HepG2 (cell line): ENCODE results near the gene PALM3. TPM values are rescaled to one million over a fixed set of nuclear protein-coding genes. Genes with fewer than 3 reads are reported as not detected.
A peak's percentile ranks its signal among the peaks of the same experiment; 100 is the strongest.

Experiments
- AHR ChIP-seq: IDR thresholded peaks from 2 replicates; pipeline ENCODE4 v1.6.1; 2018; ENCODE audit warnings: missing genetic modification reagents, missing compliant biosample characterization
- GTF3A ChIP-seq: sonication (generic); formaldehyde crosslinking; conservative IDR thresholded peaks from 2 replicates; pipeline ENCODE4 v1.4.0; 2020; ENCODE audit warnings: mild to moderate bottlenecking, missing genetic modification reagents
- MAFF ChIP-seq: IDR thresholded peaks from 2 replicates; pipeline ENCODE4 v1.6.1; 2011; ENCODE audit warnings: low read depth, low read length, improper control_type of control experiment
- NPAS2 ChIP-seq: sonication (generic); formaldehyde crosslinking; IDR thresholded peaks from 2 replicates; pipeline ENCODE4 v1.8.0; 2022; ENCODE audit warnings: mild to moderate bottlenecking, missing genetic modification reagents, borderline replicate concordance
- NR3C1 ChIP-seq: sonication (generic); formaldehyde crosslinking; IDR thresholded peaks from 2 replicates; pipeline ENCODE4 v1.4.0; 2020; ENCODE audit warnings: missing genetic modification reagents
- NRL ChIP-seq: sonication (generic); formaldehyde crosslinking; IDR thresholded peaks from 2 replicates; pipeline ENCODE4 v1.5.0; 2020; ENCODE audit warnings: missing genetic modification reagents, mild to moderate bottlenecking, moderate library complexity, borderline replicate concordance
- PRPF4 ChIP-seq: fragments of 200-400 bp; formaldehyde crosslinking; IDR thresholded peaks from 2 replicates; pipeline ENCODE4 v1.6.1; 2016; ENCODE audit warnings: low read length, low read depth; ENCODE audit not compliant: poor library complexity, severe bottlenecking
- RFX1 ChIP-seq: fragments of 450-650 bp; IDR thresholded peaks from 2 replicates; pipeline ENCODE4 v1.6.1; 2017
- SP4 ChIP-seq: sonication (generic); formaldehyde crosslinking; IDR thresholded peaks from 2 replicates; pipeline ENCODE4 v1.8.1; 2023; ENCODE audit warnings: mild to moderate bottlenecking, missing genetic modification reagents
- ZNF34 ChIP-seq: sonication (generic); formaldehyde crosslinking; IDR thresholded peaks from 2 replicates; pipeline ENCODE4 v1.4.0; 2020; ENCODE audit warnings: mild to moderate bottlenecking, missing genetic modification reagents, borderline replicate concordance
- ZNF605 ChIP-seq: sonication (generic); formaldehyde crosslinking; IDR thresholded peaks from 2 replicates; pipeline ENCODE4 v1.8.0; 2022; ENCODE audit warnings: mild to moderate bottlenecking, missing genetic modification reagents
- ZNF644 ChIP-seq: IDR thresholded peaks from 2 replicates; pipeline ENCODE4 v1.6.1; 2016; ENCODE audit warnings: low read depth
- ZNF670 ChIP-seq: sonication (generic); formaldehyde crosslinking; IDR thresholded peaks from 2 replicates; pipeline ENCODE4 v1.8.0; 2022; ENCODE audit warnings: mild to moderate bottlenecking, missing genetic modification reagents, borderline replicate concordance
- ZNF781 ChIP-seq: sonication (generic); formaldehyde crosslinking; IDR thresholded peaks from 2 replicates; pipeline ENCODE4 v1.5.1; 2020; ENCODE audit warnings: borderline replicate concordance, mild to moderate bottlenecking, missing genetic modification reagents; ENCODE audit errors: not compliant biosample characterization
- ZNF788 ChIP-seq: sonication (generic); formaldehyde crosslinking; IDR thresholded peaks from 2 replicates; pipeline ENCODE4 v1.5.0; 2020; ENCODE audit warnings: mild to moderate bottlenecking, missing genetic modification reagents, borderline replicate concordance
- polyA plus RNA-seq, 8 experiments: library from polyadenylated mRNA; depleted of rRNA in 3 of 8; stranded (reverse) in 7 of 8; unstranded in 1 of 8; fragments of >200 nt; fragmentation: Illumina TruSeq in 4 of 8; extraction: Trizol in 4 of 8; gene quantifications; 2 replicates each; pipeline versions ENCODE4 v1.2.1 to v1.2.3, GENCODE V29; 2011 to 2016; ENCODE audit warnings: low read depth in 4 of 8, missing spikeins in 1 of 8, mixed read lengths in 1 of 8; ENCODE audit not compliant: insufficient read depth in 1 of 8
- total RNA-seq, 5 experiments: library from RNA; depleted of rRNA; stranded (reverse); fragments of >200 nt; fragmentation: Illumina TruSeq; extraction: Trizol; gene quantifications; 2 replicates each; pipeline ENCODE4 v1.2.3, GENCODE V29; 2016; ENCODE audit warnings: low read depth in 1 of 5
- TF ChIP-seq, protein P1 (sequence below): sonication (generic); formaldehyde crosslinking; IDR thresholded peaks from 2 replicates; pipeline ENCODE4 v1.4.0; 2020; ENCODE audit warnings: missing genetic modification reagents, borderline replicate concordance
- TF ChIP-seq, protein P2 (sequence below): sonication (generic); formaldehyde crosslinking; IDR thresholded peaks from 2 replicates; pipeline ENCODE4 v1.8.0; 2022; ENCODE audit warnings: missing genetic modification reagents, mild to moderate bottlenecking, moderate library complexity, borderline replicate concordance
- TF ChIP-seq, protein P3 (sequence below): sonication (generic); formaldehyde crosslinking; IDR thresholded peaks from 2 replicates; pipeline ENCODE4 v1.8.0; 2022; ENCODE audit warnings: mild to moderate bottlenecking, missing genetic modification reagents; ENCODE audit not compliant: insufficient replicate concordance
- TF ChIP-seq, protein P4 (sequence below): sonication (generic); formaldehyde crosslinking; IDR thresholded peaks from 2 replicates; pipeline ENCODE4 v1.8.1; 2023; ENCODE audit warnings: mild to moderate bottlenecking, missing genetic modification reagents, borderline replicate concordance

The PALM3 gene
- total and polyA plus RNA-seq, 2 of the 13 experiments (the other 11 are each of a cell fraction or from before 2014, with no cell fraction given), result 0.79 to 2.4 TPM

DNA sequence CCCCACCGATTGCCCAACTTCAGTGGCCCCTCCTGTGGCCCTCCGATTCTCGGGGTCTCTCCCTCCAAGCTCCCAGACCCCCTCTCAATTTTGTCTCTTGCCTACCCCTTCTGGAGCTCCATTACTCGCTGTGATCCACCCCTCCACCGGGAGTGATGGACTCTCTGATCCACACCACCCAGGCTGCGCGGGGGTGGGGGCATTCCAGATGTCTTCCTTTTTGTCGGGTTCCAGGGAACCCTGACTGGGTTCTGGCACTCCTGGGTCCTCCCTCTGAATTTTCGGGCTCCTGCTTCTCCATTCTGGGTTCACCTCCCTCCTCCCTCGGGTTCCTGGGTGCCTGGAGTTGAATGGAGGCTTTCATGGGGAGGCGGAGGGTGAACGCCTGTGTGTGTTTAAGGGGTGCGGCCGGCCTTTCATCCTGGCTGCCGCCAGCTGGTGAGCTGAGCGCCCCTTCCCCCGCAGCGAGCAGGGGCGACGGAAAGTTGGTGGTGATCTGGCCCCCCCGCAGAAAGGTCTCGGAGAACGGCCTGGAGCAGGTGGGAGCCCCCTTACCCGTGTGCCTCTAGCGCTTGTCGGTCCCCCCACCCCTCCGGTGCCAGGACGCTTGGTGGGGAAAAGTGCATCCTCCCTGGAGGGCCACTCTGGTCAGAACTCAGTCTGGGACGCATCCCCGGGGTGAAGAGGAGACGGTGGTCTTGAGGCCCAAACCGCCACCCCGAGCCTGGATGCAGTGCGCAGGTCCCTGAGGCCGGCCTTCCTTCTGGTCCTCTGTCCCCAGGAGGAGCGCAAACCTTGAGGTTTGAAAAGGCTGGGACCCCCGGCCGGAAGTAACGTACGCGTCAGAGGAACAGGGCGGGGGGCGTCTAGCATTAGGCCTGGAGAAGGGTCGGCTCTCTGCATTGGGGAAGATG, 12.3 kb upstream of the PALM3 start (continued):
- TF ChIP-seq, protein P1, sequence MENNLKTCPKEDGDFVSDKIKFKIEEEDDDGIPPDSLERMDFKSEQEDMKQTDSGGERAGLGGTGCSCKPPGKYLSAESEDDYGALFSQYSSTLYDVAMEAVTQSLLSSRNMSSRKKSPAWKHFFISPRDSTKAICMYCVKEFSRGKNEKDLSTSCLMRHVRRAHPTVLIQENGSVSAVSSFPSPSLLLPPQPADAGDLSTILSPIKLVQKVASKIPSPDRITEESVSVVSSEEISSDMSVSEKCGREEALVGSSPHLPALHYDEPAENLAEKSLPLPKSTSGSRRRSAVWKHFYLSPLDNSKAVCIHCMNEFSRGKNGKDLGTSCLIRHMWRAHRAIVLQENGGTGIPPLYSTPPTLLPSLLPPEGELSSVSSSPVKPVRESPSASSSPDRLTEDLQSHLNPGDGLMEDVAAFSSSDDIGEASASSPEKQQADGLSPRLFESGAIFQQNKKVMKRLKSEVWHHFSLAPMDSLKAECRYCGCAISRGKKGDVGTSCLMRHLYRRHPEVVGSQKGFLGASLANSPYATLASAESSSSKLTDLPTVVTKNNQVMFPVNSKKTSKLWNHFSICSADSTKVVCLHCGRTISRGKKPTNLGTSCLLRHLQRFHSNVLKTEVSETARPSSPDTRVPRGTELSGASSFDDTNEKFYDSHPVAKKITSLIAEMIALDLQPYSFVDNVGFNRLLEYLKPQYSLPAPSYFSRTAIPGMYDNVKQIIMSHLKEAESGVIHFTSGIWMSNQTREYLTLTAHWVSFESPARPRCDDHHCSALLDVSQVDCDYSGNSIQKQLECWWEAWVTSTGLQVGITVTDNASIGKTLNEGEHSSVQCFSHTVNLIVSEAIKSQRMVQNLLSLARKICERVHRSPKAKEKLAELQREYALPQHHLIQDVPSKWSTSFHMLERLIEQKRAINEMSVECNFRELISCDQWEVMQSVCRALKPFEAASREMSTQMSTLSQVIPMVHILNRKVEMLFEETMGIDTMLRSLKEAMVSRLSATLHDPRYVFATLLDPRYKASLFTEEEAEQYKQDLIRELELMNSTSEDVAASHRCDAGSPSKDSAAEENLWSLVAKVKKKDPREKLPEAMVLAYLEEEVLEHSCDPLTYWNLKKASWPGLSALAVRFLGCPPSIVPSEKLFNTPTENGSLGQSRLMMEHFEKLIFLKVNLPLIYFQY, result no peak
- TF ChIP-seq ZNF788 (CRISPR knock-in tag), result 0 out of 2 replicates have a peak, but pooled peaks have one; percentile 9
- TF ChIP-seq, protein P2, sequence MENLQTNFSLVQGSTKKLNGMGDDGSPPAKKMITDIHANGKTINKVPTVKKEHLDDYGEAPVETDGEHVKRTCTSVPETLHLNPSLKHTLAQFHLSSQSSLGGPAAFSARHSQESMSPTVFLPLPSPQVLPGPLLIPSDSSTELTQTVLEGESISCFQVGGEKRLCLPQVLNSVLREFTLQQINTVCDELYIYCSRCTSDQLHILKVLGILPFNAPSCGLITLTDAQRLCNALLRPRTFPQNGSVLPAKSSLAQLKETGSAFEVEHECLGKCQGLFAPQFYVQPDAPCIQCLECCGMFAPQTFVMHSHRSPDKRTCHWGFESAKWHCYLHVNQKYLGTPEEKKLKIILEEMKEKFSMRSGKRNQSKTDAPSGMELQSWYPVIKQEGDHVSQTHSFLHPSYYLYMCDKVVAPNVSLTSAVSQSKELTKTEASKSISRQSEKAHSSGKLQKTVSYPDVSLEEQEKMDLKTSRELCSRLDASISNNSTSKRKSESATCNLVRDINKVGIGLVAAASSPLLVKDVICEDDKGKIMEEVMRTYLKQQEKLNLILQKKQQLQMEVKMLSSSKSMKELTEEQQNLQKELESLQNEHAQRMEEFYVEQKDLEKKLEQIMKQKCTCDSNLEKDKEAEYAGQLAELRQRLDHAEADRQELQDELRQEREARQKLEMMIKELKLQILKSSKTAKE (CRISPR knock-in tag), result no peak
- TF ChIP-seq ZNF781 (CRISPR knock-in tag), result no peak
- TF ChIP-seq NR3C1 (CRISPR knock-in tag), result no peak
- no peak for TF ChIP-seq MAFF
- no peak for TF ChIP-seq ZNF644 (CRISPR knock-in tag)
- peak; percentile 18; the same call in 1 of the 2 replicates for TF ChIP-seq AHR
- TF ChIP-seq ZNF670 (CRISPR knock-in tag), result 0 out of 2 replicates have a peak, but pooled peaks have one; percentile 58
- TF ChIP-seq, protein P3, sequence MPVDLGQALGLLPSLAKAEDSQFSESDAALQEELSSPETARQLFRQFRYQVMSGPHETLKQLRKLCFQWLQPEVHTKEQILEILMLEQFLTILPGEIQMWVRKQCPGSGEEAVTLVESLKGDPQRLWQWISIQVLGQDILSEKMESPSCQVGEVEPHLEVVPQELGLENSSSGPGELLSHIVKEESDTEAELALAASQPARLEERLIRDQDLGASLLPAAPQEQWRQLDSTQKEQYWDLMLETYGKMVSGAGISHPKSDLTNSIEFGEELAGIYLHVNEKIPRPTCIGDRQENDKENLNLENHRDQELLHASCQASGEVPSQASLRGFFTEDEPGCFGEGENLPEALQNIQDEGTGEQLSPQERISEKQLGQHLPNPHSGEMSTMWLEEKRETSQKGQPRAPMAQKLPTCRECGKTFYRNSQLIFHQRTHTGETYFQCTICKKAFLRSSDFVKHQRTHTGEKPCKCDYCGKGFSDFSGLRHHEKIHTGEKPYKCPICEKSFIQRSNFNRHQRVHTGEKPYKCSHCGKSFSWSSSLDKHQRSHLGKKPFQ (CRISPR knock-in tag), result no peak
- 0 out of 2 replicates have a peak, but pooled peaks have one; percentile 28 for TF ChIP-seq SP4 (CRISPR knock-in tag)
- no peak for TF ChIP-seq NPAS2 (CRISPR knock-in tag)
- TF ChIP-seq RFX1, result no peak
- TF ChIP-seq, protein P4, sequence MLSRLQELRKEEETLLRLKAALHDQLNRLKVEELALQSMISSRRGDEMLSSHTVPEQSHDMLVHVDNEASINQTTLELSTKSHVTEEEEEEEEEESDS, result no peak
- TF ChIP-seq PRPF4, result no peak
- TF ChIP-seq GTF3A (CRISPR knock-in tag), result no peak
- 0 out of 2 replicates have a peak, but pooled peaks have one; percentile 30 for TF ChIP-seq NRL (CRISPR knock-in tag)
- TF ChIP-seq ZNF34 (CRISPR knock-in tag), result no peak
- TF ChIP-seq ZNF605 (CRISPR knock-in tag), result no peak
